GM19328 (cell line): ENCODE data around the gene GADD45A.

ENCODE experiments used
- ATAC-seq: cut with Tn5 transposase; IDR thresholded peaks from one replicate; pipeline ENCODE4 v1.9.1; 2021; ENCODE audit warnings: mild to moderate bottlenecking, moderate library complexity; ENCODE audit not compliant: unreplicated experiment

Gene GADD45A

GRCh38 chr1:67687649-67688048, 2.6 kb downstream of the GADD45A start:
- no peak for ATAC-seq

DNA sequence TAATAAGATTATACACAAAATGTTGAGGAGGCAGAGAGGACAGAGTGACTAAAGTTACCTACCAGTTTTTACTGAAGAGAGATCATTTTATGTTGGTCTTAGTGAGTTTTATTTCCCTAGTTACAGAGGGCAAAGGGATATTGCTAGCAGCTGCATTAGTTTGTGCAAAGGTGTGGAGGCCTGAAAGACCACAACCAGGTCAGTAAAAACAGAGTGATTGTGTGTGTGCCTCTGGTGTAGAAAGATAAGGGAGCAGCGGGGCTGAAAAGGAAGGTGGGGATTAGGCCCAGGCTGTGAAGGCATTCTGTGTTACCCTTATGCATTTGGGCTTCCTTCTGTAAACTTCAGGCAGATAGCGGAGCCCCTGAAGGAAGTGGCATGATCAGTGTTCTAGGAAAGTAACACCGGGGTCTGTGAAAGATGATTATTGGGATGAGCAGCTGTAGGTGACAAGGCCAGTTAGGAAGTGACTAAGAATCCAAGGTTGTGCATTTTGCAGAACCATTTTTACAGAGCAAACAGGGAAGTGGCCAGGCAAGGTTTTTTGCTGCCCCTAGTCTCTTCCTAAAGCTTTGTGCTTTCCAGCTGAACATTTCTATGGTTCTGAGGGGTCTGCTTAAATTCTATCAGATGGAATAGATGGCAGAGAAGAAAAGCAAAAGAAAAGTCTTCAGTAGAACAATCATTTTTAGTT, 3.7 kb downstream of the GADD45A start:
- no peak for ATAC-seq

- no peak for ATAC-seq
Observed at GRCh38 chr1:67689267-67690017, 4.4 kb downstream of the GADD45A start.

- ATAC-seq: no peak
Observed at GRCh38 chr1:67690018-67690363, 5.0 kb downstream of the GADD45A start.

GRCh38 chr1:67690411-67690810, 5.4 kb downstream of the GADD45A start:
- no peak for ATAC-seq

- no peak for ATAC-seq
Observed at GRCh38 chr1:67691712-67692111, 6.7 kb downstream of the GADD45A start.

GRCh38 chr1:67695963-67696362, 11.0 kb downstream of the GADD45A start:
- ATAC-seq: no peak

GRCh38 chr1:67696708-67697107, 11.7 kb downstream of the GADD45A start:
- no peak for ATAC-seq

GRCh38 chr1:67700220-67700619, 15.2 kb downstream of the GADD45A start:
- no peak for ATAC-seq

DNA sequence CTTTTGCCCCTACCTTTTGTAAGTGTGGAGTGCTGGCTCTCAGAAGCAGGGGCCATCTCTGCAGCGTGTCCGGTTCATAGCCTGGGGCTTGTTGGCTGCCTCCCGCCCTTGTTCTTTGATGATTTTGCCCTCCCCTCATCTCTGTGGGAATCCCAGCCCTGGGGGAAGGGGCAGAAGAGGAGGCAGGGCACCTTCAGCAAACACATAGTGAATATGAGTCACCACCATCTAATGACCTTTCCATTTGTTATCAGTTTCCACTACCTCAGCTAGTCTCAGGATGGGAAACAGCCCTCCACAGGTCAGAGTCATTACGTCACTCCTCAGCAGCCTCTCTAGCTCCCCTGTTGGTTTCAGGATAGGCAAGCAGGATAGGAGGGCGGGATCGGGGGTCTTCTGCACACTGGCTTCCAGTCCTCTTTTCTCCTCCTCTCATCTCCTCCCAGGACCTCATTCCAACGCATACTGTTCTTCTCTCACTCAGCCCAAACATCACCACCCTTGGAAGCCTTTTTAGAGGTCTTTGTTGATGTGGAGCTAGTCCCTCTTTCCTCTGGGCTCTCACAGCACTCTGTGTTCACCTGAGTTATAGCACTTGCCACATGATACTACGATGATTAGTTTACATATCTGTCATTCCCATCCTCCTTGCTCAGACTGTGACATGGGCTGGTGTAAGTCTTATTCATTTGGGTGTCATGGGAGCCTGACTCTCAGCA, 15.8 kb downstream of the GADD45A start:
- ATAC-seq: no peak

- ATAC-seq: no peak
Observed at GRCh38 chr1:67701876-67702275, 16.9 kb downstream of the GADD45A start.

GRCh38 chr1:67704351-67704750, 19.4 kb downstream of the GADD45A start:
- no peak for ATAC-seq

DNA sequence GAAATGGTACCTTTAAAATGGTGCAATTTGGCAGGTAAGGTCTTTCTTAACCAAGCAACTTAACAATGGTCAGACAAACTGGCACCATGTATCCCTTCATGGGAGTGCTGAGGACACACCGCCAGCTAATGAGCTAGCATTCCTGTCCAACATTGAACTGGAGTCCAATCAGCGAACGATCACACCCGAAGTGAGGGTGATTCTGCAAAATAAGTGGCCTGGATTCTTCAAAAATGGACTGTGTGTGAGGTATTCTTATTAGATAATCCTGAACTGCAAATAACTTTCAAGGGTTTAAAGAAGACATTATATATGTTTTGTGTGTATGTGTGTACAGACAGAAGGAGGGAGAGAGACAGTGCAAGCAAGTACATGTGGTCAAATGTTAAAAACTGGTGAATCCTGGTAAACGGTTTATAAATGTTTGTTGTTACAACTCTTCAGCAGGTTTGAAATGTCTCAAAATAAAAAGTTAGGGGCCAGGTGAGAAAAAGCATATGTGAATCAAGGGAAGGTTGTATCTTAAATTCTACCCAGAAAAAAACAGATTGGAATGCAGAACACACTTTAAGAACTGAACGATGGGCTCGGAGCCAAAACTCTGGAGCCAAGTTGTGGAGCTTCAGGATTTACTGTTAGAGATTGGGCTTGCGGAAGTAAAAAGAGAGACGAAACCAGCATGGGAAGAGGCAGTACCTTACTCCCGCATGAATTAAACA, 20.9 kb downstream of the GADD45A start:
- ATAC-seq: no peak

DNA sequence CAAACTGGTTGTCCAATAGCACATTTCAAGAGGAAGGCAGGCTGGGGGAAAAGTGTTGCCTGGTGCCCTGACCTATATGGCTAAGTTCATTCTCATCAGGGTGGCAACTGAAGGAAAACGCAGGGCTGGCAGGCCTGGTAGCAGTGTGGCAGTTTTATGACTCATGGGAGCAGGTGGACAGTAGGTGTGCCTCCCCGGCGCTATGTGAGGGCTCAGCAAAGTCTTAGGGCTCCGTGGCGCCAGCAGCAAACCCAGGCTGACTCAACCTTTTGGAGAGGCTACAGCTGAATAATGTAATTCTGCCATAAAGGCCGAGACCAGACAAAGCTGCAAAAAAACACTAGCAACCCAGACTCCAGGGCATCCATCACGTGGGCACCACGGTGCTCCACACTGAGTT, 23.6 kb downstream of the GADD45A start:
- no peak for ATAC-seq

- ATAC-seq: no peak
Observed at GRCh38 chr1:67710417-67710816, 25.4 kb downstream of the GADD45A start.

GRCh38 chr1:67711158-67711854, 26.3 kb downstream of the GADD45A start:
- ATAC-seq: no peak

GRCh38 chr1:67711855-67712212, 26.8 kb downstream of the GADD45A start:
- ATAC-seq: no peak

DNA sequence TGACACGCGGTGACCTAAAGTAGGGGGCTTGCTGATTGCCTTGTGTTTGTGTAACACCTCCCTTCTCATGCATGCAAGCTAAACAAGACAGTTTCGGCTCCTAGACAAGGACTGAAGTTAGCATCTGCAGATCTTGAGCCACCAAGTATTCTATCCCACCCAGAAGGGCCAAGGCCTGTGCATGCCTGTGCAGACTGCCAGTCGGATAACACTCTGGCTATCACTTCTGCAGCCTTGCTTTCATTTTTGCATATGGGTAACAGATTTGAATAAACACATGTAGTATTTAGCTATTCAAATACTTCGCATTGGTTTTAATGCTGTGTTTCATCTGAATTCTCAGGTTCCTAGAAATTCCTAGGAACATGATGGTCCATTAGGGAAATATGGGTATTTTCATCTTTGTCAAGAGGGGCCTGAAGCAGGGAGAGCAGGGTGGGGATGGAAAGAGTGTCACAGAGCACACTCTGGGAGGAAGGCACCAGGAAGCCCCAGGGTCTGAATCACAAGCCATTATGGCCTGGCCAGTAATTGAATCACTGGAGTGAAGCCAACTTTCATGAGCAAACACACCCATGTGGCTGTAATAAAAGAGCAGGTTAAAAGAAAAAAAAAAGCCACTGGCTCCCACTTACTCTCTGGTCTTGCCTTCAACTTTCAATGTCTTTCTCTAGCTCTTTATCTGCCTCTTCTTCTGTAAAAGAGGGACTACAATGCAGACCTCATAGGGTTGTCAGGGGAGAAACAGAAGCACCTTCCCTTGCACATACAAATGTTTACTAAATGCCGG, 28.3 kb downstream of the GADD45A start:
- no peak for ATAC-seq

DNA sequence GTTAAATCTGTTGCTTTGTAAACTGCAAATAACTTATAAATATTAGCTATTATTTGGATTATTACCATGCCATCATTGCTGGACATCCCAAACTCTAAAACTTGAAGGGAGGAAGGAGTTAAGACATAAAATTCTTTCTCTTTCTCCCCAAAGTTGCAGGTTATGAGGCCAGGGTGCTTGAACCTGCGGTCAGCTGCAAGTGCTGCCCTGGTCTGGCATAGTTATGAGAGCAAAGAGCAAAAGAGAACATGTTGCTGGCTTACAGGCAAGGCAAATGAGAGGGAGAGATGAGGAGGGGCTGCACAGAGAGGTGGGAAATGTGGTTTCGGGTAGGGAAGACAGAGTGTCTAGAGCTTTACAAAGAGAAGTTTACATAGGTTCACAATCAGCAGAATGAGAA, 30.8 kb downstream of the GADD45A start:
- ATAC-seq: no peak

DNA sequence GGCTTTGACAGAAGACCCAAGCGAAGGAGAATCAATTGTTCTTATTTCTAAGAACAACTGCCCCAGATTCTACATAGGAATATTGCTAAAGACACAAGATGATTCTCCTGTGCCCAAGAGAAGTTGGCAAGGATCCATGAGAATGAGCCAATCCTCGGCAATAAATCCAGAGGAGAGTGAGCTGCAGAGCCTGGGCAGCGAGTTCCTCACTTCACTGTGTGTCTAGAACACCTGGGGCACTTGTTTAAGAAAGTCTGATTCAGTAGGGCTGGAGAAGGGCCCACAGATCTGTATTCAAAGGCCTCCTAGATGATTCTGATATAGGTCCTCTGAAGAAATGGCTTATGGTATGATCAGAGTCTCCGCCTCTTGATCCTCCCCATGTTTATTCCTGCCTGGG, 31.8 kb downstream of the GADD45A start:
- no peak for ATAC-seq
